Upper lobe of right lung (tissue), 1 donor: ENCODE results near the gene ARMH3. TPM values are rescaled to one million over a fixed set of nuclear protein-coding genes. Genes with fewer than 3 reads are reported as not detected.

Experiments used
- ATAC-seq: fragments of 200-7000 bp; cut with Tn5 transposase; one replicate; pipeline ENCODE4 v1.9.1; 2020; ENCODE audit warnings: mild to moderate bottlenecking, moderate library complexity
- DNase-seq: peaks from one replicate; pipeline ENCODE4 v3.0.0-alpha.2; 2020
- H3K27ac ChIP-seq: fragments of 200-600 bp; one replicate; pipeline ENCODE4 v1.8.0; 2022
- H3K27me3 ChIP-seq: fragments of 200-600 bp; one replicate; pipeline ENCODE4 v1.8.0; 2022; ENCODE audit warnings: mild to moderate bottlenecking
- H3K36me3 ChIP-seq: fragments of 200-600 bp; one replicate; pipeline ENCODE4 v1.8.0; 2022
- H3K4me1 ChIP-seq: fragments of 200-600 bp; one replicate; pipeline ENCODE4 v1.8.0; 2022
- H3K4me3 ChIP-seq: fragments of 200-600 bp; one replicate; pipeline ENCODE4 v1.8.0; 2022; ENCODE audit warnings: mild to moderate bottlenecking
- H3K9me3 ChIP-seq: fragments of 200-600 bp; one replicate; pipeline ENCODE4 v1.8.0; 2022
- intact Hi-C: fragments of 100-400 bp; cut with DNase I; formaldehyde crosslinking; loops from one replicate; pipeline ENCODE4 v1.11.0; 2022
- total RNA-seq: library from RNA; stranded (reverse); fragmentation: NEBNext Ultra II Directional; extraction: Animal tissue kit (Norgen Biotek cat#: 25700); gene quantifications from one replicate; pipeline ENCODE4 v1.2.1, GENCODE V29; 2021
- TF ChIP-seq, protein P1 (sequence below): fragments of 200-600 bp; IDR thresholded peaks from one replicate; pipeline ENCODE4 v1.8.0; 2022; ENCODE audit warnings: antibody characterized with exemption
- donor health status: DM: no; HTN: yes; CAD: no; lungs with severe emphysema.

The ARMH3 gene
- total RNA-seq, 1 donor from 2014 or later = 37.2 TPM

DNA sequence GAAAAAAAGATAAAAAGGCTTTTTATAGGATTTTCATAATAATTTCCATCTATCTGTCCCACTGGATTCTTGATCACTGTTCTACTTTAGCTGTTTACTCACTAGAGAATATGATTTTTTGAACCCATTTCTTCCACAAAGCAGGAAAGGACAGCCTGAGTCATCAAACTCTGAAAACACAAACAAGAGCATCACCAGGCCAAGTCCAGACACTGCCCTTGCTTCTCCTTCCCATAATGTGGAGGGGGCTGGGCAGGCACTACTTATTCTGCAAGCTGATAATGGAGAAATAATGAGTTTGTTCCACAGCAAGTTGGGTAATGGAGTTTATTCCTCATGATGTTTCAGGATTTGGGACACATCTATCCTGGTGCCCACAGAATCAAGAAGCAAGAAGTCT lies 199.3 kb downstream of the ARMH3 start:
- ATAC-seq = no peak
- Histone ChIP-seq H3K36me3 (peaks cover 5% of the 10 kb centered on the region), H3K4me1 (peaks cover 9% of the 10 kb centered on the region), H3K27ac (no peak overlapping the region), H3K4me3 (no peak overlapping the region), H3K9me3 (peaks cover 6% of the 10 kb centered on the region), H3K27me3 (no peaks in the 10 kb centered on the region)
- TF ChIP-seq, protein P1, sequence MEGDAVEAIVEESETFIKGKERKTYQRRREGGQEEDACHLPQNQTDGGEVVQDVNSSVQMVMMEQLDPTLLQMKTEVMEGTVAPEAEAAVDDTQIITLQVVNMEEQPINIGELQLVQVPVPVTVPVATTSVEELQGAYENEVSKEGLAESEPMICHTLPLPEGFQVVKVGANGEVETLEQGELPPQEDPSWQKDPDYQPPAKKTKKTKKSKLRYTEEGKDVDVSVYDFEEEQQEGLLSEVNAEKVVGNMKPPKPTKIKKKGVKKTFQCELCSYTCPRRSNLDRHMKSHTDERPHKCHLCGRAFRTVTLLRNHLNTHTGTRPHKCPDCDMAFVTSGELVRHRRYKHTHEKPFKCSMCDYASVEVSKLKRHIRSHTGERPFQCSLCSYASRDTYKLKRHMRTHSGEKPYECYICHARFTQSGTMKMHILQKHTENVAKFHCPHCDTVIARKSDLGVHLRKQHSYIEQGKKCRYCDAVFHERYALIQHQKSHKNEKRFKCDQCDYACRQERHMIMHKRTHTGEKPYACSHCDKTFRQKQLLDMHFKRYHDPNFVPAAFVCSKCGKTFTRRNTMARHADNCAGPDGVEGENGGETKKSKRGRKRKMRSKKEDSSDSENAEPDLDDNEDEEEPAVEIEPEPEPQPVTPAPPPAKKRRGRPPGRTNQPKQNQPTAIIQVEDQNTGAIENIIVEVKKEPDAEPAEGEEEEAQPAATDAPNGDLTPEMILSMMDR = no peak
- intact Hi-C loops = no loop called here
- no peak for DNase-seq

DNA sequence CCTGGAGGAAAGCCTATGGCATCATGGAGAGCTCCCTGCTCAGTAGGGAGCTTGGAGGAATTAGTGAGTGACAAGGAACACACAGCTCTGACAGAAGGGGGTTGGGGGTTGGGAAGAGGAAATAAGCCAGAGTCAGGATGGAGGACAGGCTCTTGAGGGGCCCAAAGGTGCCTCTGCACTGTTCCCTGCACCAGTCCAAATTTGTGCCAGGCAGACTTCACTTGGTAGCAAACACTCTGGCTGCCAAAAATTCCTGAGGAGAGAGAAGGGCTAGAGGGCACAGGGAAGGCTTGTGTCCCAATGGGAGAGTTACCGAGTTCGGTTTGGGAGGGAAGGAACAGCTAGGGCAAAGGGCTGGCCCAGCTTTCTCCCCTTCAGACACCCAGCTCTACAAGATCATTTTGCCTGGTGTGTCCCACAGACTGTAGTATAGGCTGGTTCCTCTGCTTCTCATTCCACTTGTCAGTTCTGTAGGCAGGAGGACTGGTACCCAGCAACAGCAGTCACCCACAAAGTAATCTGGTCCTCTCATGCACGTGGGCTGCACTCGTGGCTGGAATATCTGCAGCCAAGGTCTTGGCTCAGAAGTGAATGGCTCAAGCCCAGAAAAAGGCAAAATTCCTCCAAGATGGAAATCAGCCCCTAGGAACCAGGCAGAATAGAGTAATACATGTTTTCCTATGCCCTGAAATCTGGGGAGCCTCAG lies 204.4 kb downstream of the ARMH3 start:
- no peak overlapping the region for H3K4me3 ChIP-seq
- intact Hi-C loops = no loop called here

DNA sequence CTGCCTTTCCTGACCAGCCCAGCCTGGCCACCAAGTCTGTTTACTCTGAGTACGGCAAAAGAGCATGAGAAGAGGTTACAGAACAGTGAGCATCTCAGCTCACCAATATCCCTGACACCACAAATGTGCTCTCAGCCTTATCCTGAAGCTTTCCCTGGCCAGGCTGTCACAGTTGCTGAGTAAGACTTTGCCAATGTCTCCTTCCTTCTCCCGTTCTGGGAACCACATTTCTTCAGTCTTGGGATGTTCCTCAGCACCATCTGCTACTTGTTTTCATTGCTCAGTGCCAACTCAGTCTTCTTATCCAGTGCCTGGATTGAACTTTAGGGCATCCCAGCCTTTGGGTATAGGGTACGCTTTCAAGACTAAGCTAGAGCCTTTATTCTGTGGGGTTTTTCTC lies 205.2 kb downstream of the ARMH3 start:
- DNase-seq = no peak
- H3K4me1 ChIP-seq = peaks cover 5% of the 10 kb centered on the region
- TF ChIP-seq, protein P1 = no peak
- no peaks in the 10 kb centered on the region for H3K27me3 ChIP-seq
- H3K36me3 ChIP-seq = peaks cover 19% of the 10 kb centered on the region
- intact Hi-C loops = no loop called here
- H3K27ac ChIP-seq = no peak overlapping the region
- no peak for ATAC-seq
- no peak overlapping the region for H3K4me3 ChIP-seq
- no peaks in the 10 kb centered on the region for H3K9me3 ChIP-seq

More for the DNA sequence above, 204.4 kb downstream of the ARMH3 start:
- Histone ChIP-seq H3K9me3 (no peaks in the 10 kb centered on the region), H3K4me1 (peaks cover 5% of the 10 kb centered on the region), H3K27ac (no peak overlapping the region), H3K36me3 (peaks cover 17% of the 10 kb centered on the region), H3K27me3 (no peaks in the 10 kb centered on the region)
- DNase-seq = no peak
- no peak for ATAC-seq
- TF ChIP-seq, protein P1 = no peak

DNA sequence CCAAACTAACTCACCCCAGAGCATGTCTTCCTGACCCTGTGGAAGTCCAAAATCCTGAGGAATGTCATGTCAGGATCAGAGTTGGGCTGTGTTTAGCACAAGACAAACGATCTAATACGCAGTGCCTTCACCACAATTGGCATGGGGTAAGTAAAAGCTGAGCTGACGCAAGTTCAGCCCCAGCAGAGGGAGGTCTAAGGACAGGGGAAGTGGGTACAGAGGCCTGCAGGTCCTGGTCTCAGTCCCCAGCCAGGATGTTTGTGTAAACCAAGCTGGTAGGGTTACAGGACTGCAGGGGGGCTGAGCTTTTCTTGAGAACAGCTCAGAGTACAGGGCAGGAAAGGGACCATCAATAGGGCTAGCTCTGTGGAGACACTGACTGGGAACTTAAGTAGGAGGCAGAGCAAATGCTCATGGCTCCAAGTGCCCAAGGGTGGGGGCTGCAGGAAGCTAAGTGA lies 207.1 kb downstream of the ARMH3 start:
- H3K9me3 ChIP-seq = no peaks in the 10 kb centered on the region
- DNase-seq (no peak), ATAC-seq (peak; percentile 81)
- TF ChIP-seq, protein P1 = no peak
- no peak overlapping the region for H3K4me3 ChIP-seq
- peaks cover 5% of the 10 kb centered on the region for H3K4me1 ChIP-seq
- intact Hi-C loops = no loop called here
- peaks cover 19% of the 10 kb centered on the region for H3K36me3 ChIP-seq
- H3K27ac ChIP-seq = no peak overlapping the region
- H3K27me3 ChIP-seq = no peaks in the 10 kb centered on the region

DNA sequence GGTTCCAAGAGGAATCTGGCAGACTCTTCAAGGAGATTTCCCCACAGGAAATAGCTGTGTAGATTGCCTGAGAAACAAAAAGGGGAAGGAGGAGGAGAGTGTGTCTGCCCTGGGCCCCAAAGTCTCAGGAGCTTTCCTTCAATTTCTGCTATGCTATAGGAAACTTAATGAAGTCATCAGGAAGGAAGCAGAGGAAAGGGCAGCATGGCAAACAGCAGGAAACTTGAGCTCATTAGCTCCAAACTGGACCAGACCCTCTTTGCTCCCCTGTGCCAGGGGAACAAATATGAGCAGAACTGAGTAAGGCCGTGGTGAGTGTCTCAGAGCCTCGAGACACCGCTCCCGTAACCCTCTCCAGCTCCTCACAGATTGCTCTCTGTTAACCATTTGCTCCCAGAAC lies 207.6 kb downstream of the ARMH3 start:
- intact Hi-C loops = no loop called here
- H3K36me3 ChIP-seq = peaks cover 19% of the 10 kb centered on the region

More for the DNA sequence above, 207.6 kb downstream of the ARMH3 start:
- Histone ChIP-seq H3K27me3 (no peaks in the 10 kb centered on the region), H3K27ac (no peak overlapping the region), H3K9me3 (no peaks in the 10 kb centered on the region), H3K4me1 (peaks cover 5% of the 10 kb centered on the region), H3K4me3 (no peak overlapping the region)
- TF ChIP-seq, protein P1 = no peak
- DNase-seq = no peak
- ATAC-seq = peak; percentile 68
